ENCODE measurements around the gene GRHPR.

GRCh38 chr9:37429441-37430285, 7.2 kb downstream of the GRHPR start:
- TF ChIP-seq CTCF (IDR thresholded peaks at IDR 0.05) (no peak), POLR2A (IDR thresholded peaks at IDR 0.05) (no peak)

All from esophagus squamous epithelium (tissue), 4 donors.